ENCODE measurements around the gene B3GALNT2. TPM values are rescaled to one million over a fixed set of nuclear protein-coding genes. Genes with fewer than 3 reads are reported as not detected.

B3GALNT2 gene
- total RNA-seq, 1 experiment from 2014 or later: 26.4 TPM

DNA sequence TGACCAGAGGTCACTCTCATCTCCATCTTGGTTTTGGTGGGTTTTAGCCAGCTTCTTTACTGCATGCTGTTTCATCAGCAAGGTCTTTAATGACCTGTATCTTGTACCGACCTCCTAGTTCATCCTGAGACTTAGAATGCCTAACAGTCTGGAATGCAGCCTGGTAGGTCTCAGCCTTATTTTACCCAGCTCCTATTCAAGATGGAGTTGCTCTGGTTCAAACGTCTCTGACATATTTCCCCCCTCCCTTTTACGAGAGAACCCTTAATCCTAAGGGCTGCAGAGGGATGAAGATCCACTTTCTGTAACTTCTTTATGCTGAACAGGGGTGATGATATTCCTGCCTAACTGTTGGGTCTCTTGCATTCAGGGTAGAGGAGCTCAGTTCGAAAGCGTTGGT, 93.8 kb downstream of the B3GALNT2 start:
- Histone ChIP-seq H3K9me3 (ENCODE audit: low read length) (no peaks in the 10 kb centered on the region), H3K36me3 (ENCODE audit: low read depth, low read length) (no peaks in the 10 kb centered on the region; the same call in 1 of the 2 replicates), H4K20me1 (ENCODE audit: low read length) (no peaks in the 10 kb centered on the region), H3K4me1 (ENCODE audit: insufficient read depth, low read length) (no peaks in the 10 kb centered on the region), H3K27me3 (ENCODE audit: low read length) (no peaks in the 10 kb centered on the region), H2AFZ (ENCODE audit: low read length) (no peak overlapping the region), H3K4me3 (ENCODE audit: low read length) (no peak overlapping the region), H3F3A (ENCODE audit: low read length, unreplicated experiment) (no peaks in the 10 kb centered on the region), H3K9me2 (replicated peaks; ENCODE audit: low read length) (no peaks in the 10 kb centered on the region), H3K79me2 (ENCODE audit: low read length) (no peaks in the 10 kb centered on the region), H3K9ac (ENCODE audit: low read length) (no peak overlapping the region), H3K4me2 (ENCODE audit: low read length) (no peak overlapping the region), H3K27ac (ENCODE audit: low read length) (no peak overlapping the region)
- intact Hi-C loops (cut with micrococcal nuclease): no loop called here
- no peak for ATAC-seq
- DNase-seq: no peak
- ChIA-PET CTCF (no interaction called here), POLR2A (ENCODE audit: unreplicated experiment) (no interaction called here)
- no TSS peak for BruUV-seq (replicated peaks)
- TF ChIP-seq EZH2 (IDR thresholded peaks at IDR 0.05; ENCODE audit: low read length, unreplicated experiment) (no peak), CTCF (conservative IDR thresholded peaks at IDR 0.05; ENCODE audit: low read depth, low read length) (no peak), EZH2phosphoT487 (IDR thresholded peaks at IDR 0.05; ENCODE audit: borderline replicate concordance, low read length) (no peak)

- intact Hi-C loops (cut with micrococcal nuclease): no loop called here
- CTCF ChIA-PET: no interaction called here
These were observed 95.0 kb downstream of the B3GALNT2 start for GRCh38 chr1:235409042-235409820.

More at GRCh38 chr1:235409042-235409820, 95.0 kb downstream of the B3GALNT2 start:
- DNase-seq (no peak), ATAC-seq (no peak)
- Histone ChIP-seq H3K9me3 (ENCODE audit: low read length) (no peaks in the 10 kb centered on the region), H3F3A (ENCODE audit: low read length, unreplicated experiment) (no peaks in the 10 kb centered on the region), H3K4me3 (ENCODE audit: low read length) (no peak overlapping the region), H3K36me3 (ENCODE audit: low read depth, low read length) (no peaks in the 10 kb centered on the region), H4K20me1 (ENCODE audit: low read length) (no peaks in the 10 kb centered on the region), H3K79me2 (ENCODE audit: low read length) (no peaks in the 10 kb centered on the region), H3K4me1 (ENCODE audit: insufficient read depth, low read length) (no peaks in the 10 kb centered on the region), H3K9me2 (replicated peaks; ENCODE audit: low read length) (no peaks in the 10 kb centered on the region), H3K4me2 (ENCODE audit: low read length) (no peak overlapping the region), H3K27ac (ENCODE audit: low read length) (no peak overlapping the region), H2AFZ (ENCODE audit: low read length) (no peak overlapping the region), H3K27me3 (ENCODE audit: low read length) (no peaks in the 10 kb centered on the region), H3K9ac (ENCODE audit: low read length) (no peak overlapping the region)
- no TSS peak for BruUV-seq (replicated peaks)
- TF ChIP-seq EZH2phosphoT487 (IDR thresholded peaks at IDR 0.05; ENCODE audit: borderline replicate concordance, low read length) (no peak), CTCF (conservative IDR thresholded peaks at IDR 0.05; ENCODE audit: low read depth, low read length) (no peak), EZH2 (IDR thresholded peaks at IDR 0.05; ENCODE audit: low read length, unreplicated experiment) (no peak)
- POLR2A ChIA-PET (ENCODE audit: unreplicated experiment): no interaction called here

All from PC-3 (cell line).